Epidermal melanocyte (primary cell): ENCODE data around the gene CTDSPL.

Experiments used
- DNase-seq: peaks from one replicate; pipeline ENCODE4 v3.0.0; 2011; ENCODE audit warnings: low spot score; ENCODE audit not compliant: insufficient read length

The CTDSPL gene

GRCh38 chr3:38016847-38017444 is 155.3 kb downstream of the CTDSPL start:
- no peak for DNase-seq

- DNase-seq, result no peak
Observed at GRCh38 chr3:38017445-38018295, 156.0 kb downstream of the CTDSPL start.

DNA sequence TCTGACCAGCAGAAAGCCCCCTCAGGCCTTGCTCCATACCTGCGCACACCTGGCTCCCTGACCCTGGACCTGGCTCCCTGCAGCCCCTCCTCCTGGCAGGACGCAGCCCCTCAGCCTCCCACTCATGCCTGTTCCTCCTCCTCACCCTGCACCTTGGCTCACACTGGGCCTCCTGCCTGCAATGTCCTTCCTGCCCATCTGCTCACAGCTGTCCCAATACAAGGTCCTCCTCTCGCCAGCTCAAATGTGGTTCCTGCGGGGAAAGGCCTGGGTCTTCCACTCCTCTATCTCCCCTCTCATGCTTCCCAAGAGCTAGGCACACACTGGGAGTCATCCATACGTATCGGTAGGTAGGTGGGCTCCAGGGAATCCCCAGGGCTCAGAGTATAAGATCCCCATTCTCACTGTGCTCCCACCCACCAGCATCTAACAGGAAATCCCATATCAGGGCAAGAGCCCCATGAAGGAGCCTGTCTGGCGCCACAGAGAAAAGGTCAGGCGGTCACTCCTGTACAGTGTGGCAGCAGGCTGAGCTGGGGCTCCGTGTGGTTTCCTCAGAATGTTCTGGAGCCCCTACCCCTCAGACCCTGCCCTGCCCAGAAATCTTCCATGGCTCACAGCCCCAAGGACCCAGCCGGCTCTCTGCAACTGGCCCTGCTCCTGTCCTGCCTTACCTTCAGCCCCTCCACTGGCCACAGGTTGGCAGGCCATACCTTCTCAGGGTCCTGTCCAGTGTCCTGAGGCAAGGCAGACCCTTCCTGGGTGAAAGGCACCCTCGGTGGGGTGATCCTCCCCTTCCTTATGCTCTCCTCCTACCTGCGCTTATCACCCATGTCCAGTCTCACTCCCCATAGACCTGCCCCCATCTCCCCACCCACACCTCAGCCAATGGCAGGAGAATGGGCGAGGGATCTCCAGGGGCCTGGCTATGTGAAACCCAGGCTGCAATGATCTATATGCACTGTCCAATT is 156.9 kb downstream of the CTDSPL start:
- DNase-seq, result no peak

DNA sequence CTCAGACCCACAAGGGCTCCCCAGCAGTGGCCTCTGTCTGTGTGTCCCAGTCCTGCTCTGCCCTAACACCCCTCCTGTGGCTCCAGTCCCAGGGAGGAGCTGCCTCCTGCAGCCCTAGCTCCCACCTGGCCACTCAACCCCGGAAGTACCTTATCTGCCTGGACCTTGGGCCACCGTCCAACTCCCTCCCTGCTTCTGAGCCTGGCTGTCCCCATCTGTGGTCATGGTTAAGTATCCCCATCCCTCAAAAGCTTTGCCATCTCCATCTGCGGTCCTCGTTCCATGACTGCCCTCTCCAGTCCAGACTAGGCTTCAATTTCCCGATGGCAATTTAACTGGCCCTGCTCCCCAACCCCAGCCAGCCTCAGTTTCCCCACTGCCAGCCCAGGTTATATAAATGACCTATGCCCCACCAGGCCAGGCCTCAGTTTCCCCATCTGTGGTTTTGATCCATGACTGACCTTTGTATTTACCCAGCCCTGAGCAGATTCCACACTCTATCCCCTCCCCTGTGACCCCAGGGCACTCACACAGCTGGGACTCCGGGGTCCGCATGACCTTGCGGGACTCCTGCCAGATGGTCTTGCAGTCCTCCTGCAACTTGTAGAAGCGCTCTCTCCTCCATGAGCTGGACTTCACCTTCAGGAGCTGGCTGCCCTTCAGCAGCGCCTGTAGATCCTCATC is 158.1 kb downstream of the CTDSPL start:
- no peak for DNase-seq

- DNase-seq, result no peak
Observed at GRCh38 chr3:38020342-38020726, 158.7 kb downstream of the CTDSPL start.

GRCh38 chr3:38021196-38021595 is 159.5 kb downstream of the CTDSPL start:
- DNase-seq, result no peak

DNA sequence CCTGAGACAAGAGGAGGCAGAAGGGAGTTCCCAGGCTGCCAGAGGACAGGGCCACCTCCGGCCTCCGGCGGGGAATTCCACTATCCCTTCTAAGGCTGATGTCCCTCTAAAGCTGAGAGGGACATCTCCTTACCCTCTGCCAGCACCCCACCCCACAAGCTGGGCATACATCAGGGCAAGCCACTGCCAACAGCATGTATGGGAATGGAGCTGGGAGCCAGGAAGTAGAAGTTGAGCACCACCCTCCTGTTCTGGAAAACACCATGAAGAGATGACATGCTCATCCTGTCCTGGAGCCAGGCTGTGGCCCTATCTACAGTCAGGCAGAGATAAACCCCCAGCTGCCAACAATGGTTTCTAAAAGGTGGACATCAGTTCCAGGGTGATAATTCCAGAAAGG is 160.6 kb downstream of the CTDSPL start:
- no peak for DNase-seq

DNA sequence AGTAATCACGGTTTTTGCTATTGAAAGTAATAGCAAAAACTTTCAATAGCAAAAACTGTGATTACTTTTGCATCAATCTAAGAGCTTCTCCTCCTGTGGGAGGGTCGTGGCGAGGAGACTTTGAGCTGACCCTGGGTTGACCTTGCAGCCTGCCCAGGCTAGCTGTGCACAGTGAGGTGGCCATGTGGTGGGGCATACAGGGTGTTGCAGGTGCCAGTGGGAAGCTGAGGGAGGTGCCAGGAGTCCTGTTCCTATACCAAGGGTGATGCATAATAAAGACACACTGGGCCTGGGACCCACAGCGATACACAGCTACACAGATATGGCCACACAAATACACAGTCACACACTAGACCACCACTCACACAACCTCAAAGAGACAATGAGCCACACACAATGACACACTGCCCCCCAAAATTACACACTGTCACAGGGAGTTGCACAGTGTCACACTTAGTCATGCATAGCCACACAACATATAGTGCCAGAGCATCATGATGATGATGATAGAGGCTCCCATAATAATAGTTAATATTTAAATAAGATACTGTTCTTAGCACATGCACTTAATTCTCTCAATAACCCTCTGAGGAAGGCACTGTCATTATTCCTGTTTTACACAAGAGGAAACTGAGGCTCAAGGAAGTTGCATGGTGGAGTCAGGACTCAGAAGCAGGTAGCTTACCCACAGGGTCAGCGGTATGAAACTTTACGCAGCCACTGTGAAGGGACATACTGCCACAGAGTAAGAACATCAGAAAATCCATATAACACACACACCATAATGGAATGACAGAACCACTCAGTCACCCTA is 161.4 kb downstream of the CTDSPL start:
- DNase-seq, result no peak

DNA sequence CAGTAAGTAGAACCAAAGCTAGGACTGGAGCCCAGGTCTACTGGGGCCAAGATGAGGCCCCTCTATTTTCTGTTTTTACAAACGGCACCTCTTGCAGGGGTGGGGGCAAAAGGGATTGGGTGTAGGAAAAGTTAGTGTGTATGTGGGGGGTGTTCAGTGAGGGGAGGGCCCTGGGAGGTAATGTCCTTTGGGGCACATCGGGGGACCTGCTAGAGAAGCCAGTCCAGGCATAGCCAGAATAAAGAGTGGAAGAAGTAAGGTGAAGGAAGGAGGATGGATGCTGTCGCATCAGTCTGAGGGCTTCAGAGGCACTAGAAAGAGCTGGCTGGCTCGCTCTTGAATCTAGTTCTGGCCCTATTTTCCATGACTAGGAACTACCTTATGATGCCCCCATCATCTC is 165.2 kb downstream of the CTDSPL start:
- no peak for DNase-seq

DNA sequence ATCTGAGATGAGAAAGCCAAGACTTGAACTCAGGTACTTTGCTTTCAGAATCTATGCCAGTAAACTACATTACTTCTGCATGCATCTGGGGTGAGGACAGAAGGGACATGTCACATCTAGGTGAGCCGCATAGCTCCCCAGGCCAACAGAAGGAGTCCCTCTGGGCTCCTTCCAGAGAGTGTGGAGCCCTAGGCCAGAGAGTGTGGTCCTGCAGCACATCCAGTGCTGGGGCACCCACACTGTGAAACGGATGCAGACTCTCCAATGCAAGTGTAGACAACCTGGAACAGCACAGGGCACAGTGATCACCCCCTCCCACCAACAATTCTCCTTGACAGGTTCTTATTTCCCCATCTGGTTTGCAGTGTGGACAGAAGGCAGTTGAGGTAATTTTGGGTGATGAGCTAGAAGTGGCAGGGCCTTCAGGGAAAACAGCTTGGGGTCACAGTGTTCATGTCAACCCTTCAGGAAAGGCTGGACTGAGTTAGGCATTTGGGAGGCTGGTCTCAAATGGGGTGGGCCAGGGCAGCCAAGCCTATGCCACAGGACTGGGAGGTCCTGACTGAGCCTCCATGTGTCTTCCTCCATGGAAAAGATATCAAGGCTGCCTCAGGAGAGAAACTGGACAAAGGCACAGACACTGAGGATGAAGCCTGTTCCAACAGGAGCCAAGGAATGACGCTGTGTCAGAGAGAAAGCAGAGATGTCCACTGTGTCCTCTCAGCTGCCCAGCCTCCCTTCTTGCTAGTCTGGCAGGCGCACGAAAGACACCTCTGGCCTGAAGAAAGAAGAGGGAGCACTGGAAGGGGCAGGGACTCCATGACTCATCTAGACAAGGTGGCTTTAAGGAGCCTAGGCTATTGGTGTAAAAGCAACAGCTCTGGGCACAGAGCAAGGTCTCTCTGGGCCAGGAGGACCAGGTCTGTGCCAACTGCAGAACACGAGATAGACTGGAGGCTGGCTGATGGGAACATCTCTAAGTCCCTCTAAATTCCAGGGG is 166.1 kb downstream of the CTDSPL start:
- DNase-seq, result no peak

DNA sequence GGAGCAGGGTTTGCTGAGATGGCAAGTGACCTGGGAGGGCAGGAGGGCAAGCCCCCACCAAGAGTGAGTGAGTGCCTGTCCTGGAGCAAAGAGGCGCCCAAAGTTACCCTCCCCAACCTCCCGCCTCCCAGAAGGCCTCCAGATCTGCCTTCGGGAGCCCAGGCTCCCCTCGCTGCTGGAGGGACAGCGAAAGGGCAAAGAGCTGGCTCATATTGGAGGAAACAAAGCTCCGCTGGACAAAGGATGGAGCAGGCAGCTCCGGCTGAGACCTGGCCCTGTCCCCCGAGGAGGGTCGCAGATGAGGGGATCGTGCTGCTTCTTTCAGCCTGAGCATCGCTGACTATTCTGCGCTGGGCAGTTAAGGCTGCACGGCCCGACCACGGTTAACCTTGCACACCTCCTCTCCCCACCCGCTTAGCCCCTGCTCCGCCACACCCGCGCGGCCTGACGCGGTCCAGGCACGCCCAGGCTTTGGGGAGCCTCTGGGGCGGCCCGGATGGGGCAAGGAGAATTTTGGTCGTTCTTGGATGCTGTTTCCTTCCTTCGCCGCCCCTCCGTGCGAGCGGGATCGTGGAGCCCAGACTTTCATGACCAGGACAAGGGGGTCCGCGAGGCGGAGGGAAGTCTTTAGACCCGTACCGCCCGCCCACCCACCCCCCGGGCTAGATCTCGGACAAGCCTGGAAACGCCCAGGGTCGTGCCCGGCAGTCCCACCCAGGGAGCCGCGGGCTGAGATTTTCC is 167.1 kb downstream of the CTDSPL start:
- no peak for DNase-seq

- peak; percentile 77 for DNase-seq
Observed at GRCh38 chr3:38029400-38030125, 167.9 kb downstream of the CTDSPL start, which contains the start of gene PLCD1. PLCD1 (minus strand) TSS chr3:38029642; CDS start chr3:38029539, 103 bp downstream.

GRCh38 chr3:38030126-38031021 is 168.7 kb downstream of the CTDSPL start:
- DNase-seq, result no peak

DNA sequence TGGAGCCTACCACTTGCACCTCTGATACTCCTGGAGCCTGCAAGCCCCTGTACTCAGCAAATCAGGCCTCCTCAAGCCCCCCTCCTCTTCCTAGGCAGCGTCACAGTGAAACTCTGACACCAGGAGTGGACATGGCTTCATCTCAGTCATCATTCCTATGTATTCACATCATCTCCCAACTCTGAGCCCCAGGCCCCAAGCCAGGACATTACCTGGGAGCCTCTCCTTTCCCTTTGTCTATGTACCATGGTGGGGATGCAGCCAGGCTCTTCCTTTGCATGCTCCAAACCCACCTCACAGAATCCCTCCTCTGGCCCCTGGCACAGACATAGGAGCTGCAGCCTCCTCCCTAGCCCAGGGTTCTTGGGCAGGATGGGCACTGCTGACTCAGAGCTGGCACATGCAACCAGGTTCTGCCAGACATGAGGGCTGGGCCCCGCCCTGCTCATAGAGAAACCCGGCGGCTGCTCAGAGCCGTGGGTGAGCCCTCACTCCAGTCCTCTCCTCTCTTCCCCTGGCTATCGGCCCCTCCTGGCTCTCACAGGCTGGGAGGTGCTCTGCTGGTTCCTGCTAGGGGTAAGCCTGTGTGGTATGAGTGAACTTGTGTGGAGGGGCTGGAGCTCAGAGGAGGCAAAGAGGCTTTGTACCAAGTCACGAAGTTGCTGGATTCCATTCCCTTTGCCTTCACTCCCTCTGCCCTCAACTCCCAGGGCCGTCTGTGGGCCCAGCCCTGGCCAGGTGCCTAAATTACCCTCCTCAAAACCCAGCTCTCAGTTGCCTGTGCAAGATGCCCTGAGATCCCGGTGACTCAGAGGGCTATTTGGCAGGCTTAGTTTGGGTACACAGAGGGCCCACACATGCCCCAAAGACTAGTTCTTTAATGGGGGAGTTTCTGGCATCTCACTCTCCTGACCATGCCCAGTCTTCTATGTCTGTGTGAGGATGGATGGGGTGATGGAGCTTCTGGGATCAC is 169.6 kb downstream of the CTDSPL start:
- DNase-seq, result no peak

DNA sequence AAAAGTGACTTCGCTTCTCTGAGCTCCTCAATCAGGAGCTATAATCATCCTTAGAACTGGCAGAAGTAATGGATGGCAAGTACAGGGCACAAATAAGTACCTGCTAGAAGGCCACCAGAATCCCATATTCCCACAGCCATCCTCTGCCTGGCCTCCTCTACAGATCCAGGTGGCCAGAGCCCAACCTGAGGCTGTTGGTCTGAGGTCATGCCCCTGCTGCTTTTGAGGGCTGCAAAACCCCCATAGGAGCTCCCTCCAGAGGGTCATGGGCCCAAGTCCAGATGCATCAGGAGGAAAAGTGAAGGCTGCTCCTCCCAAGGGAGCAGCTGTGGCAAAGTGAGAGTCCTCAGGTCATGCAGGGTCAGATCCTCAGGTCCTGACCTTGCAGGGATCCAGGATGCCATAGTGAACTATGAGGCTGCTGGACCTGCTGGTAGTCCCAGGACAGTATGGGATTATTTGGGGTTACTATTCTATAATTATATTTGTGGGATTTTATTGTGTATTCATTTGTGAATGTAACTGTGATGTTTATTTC is 170.7 kb downstream of the CTDSPL start:
- DNase-seq, result no peak
